Thoracic aorta (tissue), 2 donors: Measurements from ENCODE around the gene OTUD4. TPM values are rescaled to one million over a fixed set of nuclear protein-coding genes. Genes with fewer than 3 reads are reported as not detected.

Experiments
- ATAC-seq: fragments of 150-250 bp; one replicate; pipeline ENCODE4 v1.8.0; 2017; ENCODE audit warnings: low read depth; ENCODE audit not compliant: insufficient number of reproducible peaks, low FRiP score
- DNase-seq: peaks from one replicate; pipeline ENCODE4 v3.0.0-alpha.2; 2020; ENCODE audit warnings: low spot score
- H3K27ac ChIP-seq, 2 donors: fragments of 200-600 bp; sonication (generic); 1 replicate in 1 of 2; 2 replicates in 1 of 2; pipeline ENCODE4 v1.5.1; 2016; ENCODE audit warnings: mild to moderate bottlenecking in 2 of 2, moderate library complexity in 2 of 2
- H3K27me3 ChIP-seq: fragments of 200-600 bp; sonication (generic); replicated peaks from 2 replicates; pipeline ENCODE4 v1.6.0; 2016; ENCODE audit warnings: mild to moderate bottlenecking; ENCODE audit not compliant: insufficient read depth
- H3K36me3 ChIP-seq: fragments of 200-600 bp; sonication (generic); one replicate; pipeline ENCODE4 v1.5.1; 2016
- H3K4me1 ChIP-seq, 2 donors: fragments of 200-600 bp; sonication (generic); 1 replicate in 1 of 2; 2 replicates in 1 of 2; pipeline versions ENCODE4 v1.5.1 to v1.6.0; 2016; ENCODE audit warnings: low read depth in 2 of 2, mild to moderate bottlenecking in 1 of 2; ENCODE audit not compliant: control insufficient read depth in 1 of 2
- H3K4me3 ChIP-seq: fragments of 200-600 bp; sonication (generic); 2 replicates; pipeline ENCODE4 v1.5.1; 2016; ENCODE audit warnings: mild to moderate bottlenecking
- H3K9me3 ChIP-seq: fragments of 200-600 bp; sonication (generic); 2 replicates; pipeline ENCODE4 v1.5.1; 2016
- total RNA-seq, 2 donors: library from RNA; depleted of rRNA; stranded (reverse); fragments of >200 nt; gene quantifications; one replicate each; pipeline versions ENCODE4 v1.1.0 to v1.2.3, GENCODE V29; 2016
- TF ChIP-seq, protein P1 (sequence below): fragments of 200-600 bp; sonication (generic); IDR thresholded peaks from one replicate; pipeline ENCODE4 v1.5.1; 2019; ENCODE audit warnings: antibody characterized with exemption

Gene OTUD4
- total RNA-seq, 2 donors from 2014 or later = 46.7 to 57.2 TPM

GRCh38 chr4:145179281-145179860 is 1.0 kb downstream of the OTUD4 start:
- no peaks in the 10 kb centered on the region for H3K9me3 ChIP-seq
- TF ChIP-seq, protein P1, sequence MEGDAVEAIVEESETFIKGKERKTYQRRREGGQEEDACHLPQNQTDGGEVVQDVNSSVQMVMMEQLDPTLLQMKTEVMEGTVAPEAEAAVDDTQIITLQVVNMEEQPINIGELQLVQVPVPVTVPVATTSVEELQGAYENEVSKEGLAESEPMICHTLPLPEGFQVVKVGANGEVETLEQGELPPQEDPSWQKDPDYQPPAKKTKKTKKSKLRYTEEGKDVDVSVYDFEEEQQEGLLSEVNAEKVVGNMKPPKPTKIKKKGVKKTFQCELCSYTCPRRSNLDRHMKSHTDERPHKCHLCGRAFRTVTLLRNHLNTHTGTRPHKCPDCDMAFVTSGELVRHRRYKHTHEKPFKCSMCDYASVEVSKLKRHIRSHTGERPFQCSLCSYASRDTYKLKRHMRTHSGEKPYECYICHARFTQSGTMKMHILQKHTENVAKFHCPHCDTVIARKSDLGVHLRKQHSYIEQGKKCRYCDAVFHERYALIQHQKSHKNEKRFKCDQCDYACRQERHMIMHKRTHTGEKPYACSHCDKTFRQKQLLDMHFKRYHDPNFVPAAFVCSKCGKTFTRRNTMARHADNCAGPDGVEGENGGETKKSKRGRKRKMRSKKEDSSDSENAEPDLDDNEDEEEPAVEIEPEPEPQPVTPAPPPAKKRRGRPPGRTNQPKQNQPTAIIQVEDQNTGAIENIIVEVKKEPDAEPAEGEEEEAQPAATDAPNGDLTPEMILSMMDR = no peak
- H3K4me1 ChIP-seq = peaks cover 18 to 42% of the 10 kb centered on the region in 2 donors
- H3K4me3 ChIP-seq = peak overlapping the region; percentile 93
- H3K27me3 ChIP-seq = no peaks in the 10 kb centered on the region
- H3K27ac ChIP-seq = peak overlapping the region; percentile 93 to 97
- ATAC-seq (peak; percentile 18), DNase-seq (no peak)
- no peaks in the 10 kb centered on the region for H3K36me3 ChIP-seq

DNA sequence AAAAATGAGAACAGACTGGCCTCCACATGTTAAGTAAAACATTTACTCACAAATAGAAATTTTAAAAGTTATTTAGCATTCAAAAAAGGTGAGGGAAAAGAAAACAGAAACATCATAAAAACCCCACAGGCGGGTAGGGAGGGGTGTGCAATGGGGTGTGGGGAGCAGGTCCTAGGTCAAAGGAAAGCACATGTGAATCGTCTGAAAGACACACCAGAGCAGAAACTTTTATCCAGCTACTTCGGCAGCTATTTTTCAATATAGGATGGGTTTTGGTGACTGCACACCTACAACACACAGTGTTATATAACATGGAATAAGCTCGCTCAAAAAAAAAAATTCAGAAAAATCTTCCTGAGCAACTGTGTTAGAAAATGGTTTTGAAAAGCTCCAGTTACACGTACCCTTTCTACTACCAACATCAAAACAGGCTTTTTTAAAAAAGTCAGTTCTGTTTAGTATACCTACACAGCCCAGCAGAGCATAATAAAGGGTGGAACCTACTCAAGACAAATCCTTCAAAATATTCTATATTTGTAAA is 1.6 kb downstream of the OTUD4 start:
- TF ChIP-seq, protein P1 = no peak
- Histone ChIP-seq H3K9me3 (no peaks in the 10 kb centered on the region), H3K4me3 (peak overlapping the region; percentile 93), H3K4me1 (peaks cover 18 to 42% of the 10 kb centered on the region in 2 donors), H3K36me3 (no peaks in the 10 kb centered on the region), H3K27me3 (no peaks in the 10 kb centered on the region), H3K27ac (peak overlapping the region; percentile 93 to 97)
- ATAC-seq (no peak), DNase-seq (no peak)

- Histone ChIP-seq H3K36me3 (no peaks in the 10 kb centered on the region), H3K27ac (peak overlapping the region; percentile 18 to 97), H3K4me3 (peak overlapping the region; percentile 93), H3K9me3 (no peaks in the 10 kb centered on the region), H3K4me1 (peaks cover 18 to 42% of the 10 kb centered on the region in 2 donors), H3K27me3 (no peaks in the 10 kb centered on the region)
- TF ChIP-seq, protein P1 = no peak
- ATAC-seq (no peak), DNase-seq (no peak)
Measured at GRCh38 chr4:145177906-145178538, 2.4 kb downstream of the OTUD4 start.

DNA sequence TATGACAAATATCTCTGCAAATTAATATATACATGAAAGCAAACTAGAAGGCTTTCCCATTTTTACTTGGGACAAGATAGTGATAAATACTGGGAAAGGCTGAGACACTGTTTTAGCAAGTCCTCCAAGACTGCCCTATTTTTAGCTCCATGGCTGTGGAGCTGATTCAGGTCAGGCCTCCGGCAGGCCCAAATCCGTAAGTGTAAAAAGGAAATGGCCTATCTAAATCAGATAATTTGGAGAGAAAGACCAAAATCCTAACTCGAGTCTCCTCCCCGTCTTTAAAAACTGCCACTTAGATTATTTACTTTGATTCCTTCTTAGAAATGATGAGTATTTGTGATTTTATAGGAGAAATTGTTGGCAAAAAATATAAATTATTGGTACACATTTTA is 2.9 kb downstream of the OTUD4 start:
- Histone ChIP-seq H3K4me1 (peaks cover 18 to 42% of the 10 kb centered on the region in 2 donors), H3K27me3 (no peaks in the 10 kb centered on the region), H3K36me3 (no peaks in the 10 kb centered on the region), H3K27ac (peak overlapping the region in 1 of 2 donors; percentile 97), H3K9me3 (no peaks in the 10 kb centered on the region), H3K4me3 (peak overlapping the region; percentile 93)
- DNase-seq (no peak), ATAC-seq (no peak)
- TF ChIP-seq, protein P1 = no peak

GRCh38 chr4:145176641-145177432 is 3.6 kb downstream of the OTUD4 start:
- no peak for ATAC-seq
- Histone ChIP-seq H3K36me3 (no peaks in the 10 kb centered on the region), H3K4me3 (peak overlapping the region; percentile 93), H3K9me3 (no peaks in the 10 kb centered on the region), H3K4me1 (peaks cover 18 to 42% of the 10 kb centered on the region in 2 donors), H3K27ac (peak overlapping the region; percentile 49 to 97), H3K27me3 (no peaks in the 10 kb centered on the region)
- TF ChIP-seq, protein P1 = no peak
- DNase-seq = no peak
